Fibroblast of lung (primary cell): ENCODE data around the gene WHRN. TPM values are rescaled to one million over a fixed set of nuclear protein-coding genes. Genes with fewer than 3 reads are reported as not detected.

Experiments
- DNase-seq, 2 donors: peaks; one replicate each; pipeline versions ENCODE4 v3.0.0 to v3.0.0-alpha.2; 2010; ENCODE audit warnings: low read depth in 2 of 2
- H2AFZ ChIP-seq: 2 replicates; pipeline ENCODE4 v1.5.1; 2012; ENCODE audit warnings: low read length, control low read depth, inconsistent platforms
- H3K27ac ChIP-seq: 2 replicates; pipeline ENCODE4 v1.5.1; 2011; ENCODE audit warnings: low read length, control low read depth; ENCODE audit not compliant: insufficient read depth
- H3K27me3 ChIP-seq: 2 replicates; pipeline ENCODE4 v1.5.1; 2011; ENCODE audit warnings: mild to moderate bottlenecking, low read length; ENCODE audit not compliant: control insufficient read depth, insufficient read depth
- H3K36me3 ChIP-seq: 2 replicates; pipeline ENCODE4 v1.5.1; 2011; ENCODE audit warnings: low read length; ENCODE audit not compliant: control insufficient read depth, insufficient read depth
- H3K4me1 ChIP-seq: 2 replicates; pipeline ENCODE4 v1.5.1; 2011; ENCODE audit warnings: low read length; ENCODE audit not compliant: control insufficient read depth, insufficient read depth; ENCODE audit errors: extremely low read depth
- H3K4me2 ChIP-seq: 2 replicates; pipeline ENCODE4 v1.5.1; 2011; ENCODE audit warnings: low read length, control low read depth; ENCODE audit not compliant: insufficient read depth; ENCODE audit errors: extremely low read depth
- H3K4me3 ChIP-seq, 4 experiments: fragments of 200-600 bp in 1 of 4; sonication (generic) in 1 of 4; replicated peaks in 1 of 4; 2 replicates each; pipeline ENCODE4 v1.5.1; 2011 to 2016; ENCODE audit warnings: low read length in 4 of 4, low read depth in 3 of 4, mild to moderate bottlenecking in 3 of 4, control low read depth in 2 of 4, inconsistent platforms in 1 of 4, mixed read lengths in 1 of 4; ENCODE audit not compliant: insufficient read depth in 1 of 4; ENCODE audit errors: control extremely low read depth in 1 of 4
- H3K79me2 ChIP-seq: 2 replicates; pipeline ENCODE4 v1.5.1; 2012; ENCODE audit warnings: mild to moderate bottlenecking, low read length, inconsistent platforms; ENCODE audit not compliant: control insufficient read depth, insufficient read depth
- H3K9ac ChIP-seq: 2 replicates; pipeline ENCODE4 v1.5.1; 2011; ENCODE audit warnings: mild to moderate bottlenecking, low read length, control low read depth; ENCODE audit not compliant: insufficient read depth
- H3K9me3 ChIP-seq: 2 replicates; pipeline ENCODE4 v1.5.1; 2012; ENCODE audit warnings: low read depth, low read length; ENCODE audit not compliant: control insufficient read depth, insufficient read depth
- H4K20me1 ChIP-seq: 2 replicates; pipeline ENCODE4 v1.5.1; 2011; ENCODE audit warnings: low read length; ENCODE audit not compliant: control insufficient read depth, insufficient read depth; ENCODE audit errors: extremely low read depth
- EZH2 ChIP-seq: IDR thresholded peaks from 2 replicates; pipeline ENCODE4 v1.5.1; 2012; ENCODE audit warnings: low read length, control low read depth, mild to moderate bottlenecking; ENCODE audit errors: missing control alignments
- polyA plus RNA-seq, 2 donors: library from polyadenylated mRNA; depleted of rRNA in 1 of 2; stranded (reverse) in 1 of 2; unstranded in 1 of 2; fragments of >200 nt; gene quantifications; 2 replicates each; pipeline ENCODE4 v1.2.1, GENCODE V29; 2011 to 2012; ENCODE audit warnings: missing spikeins in 1 of 2
- total RNA-seq: library from RNA; depleted of rRNA; stranded (reverse); fragments of >200 nt; gene quantifications from 2 replicates; pipeline ENCODE4 v1.2.1, GENCODE V29; 2014
- TF ChIP-seq, protein P1 (sequence below), 2 donors: IDR thresholded peaks in 1 of 2; conservative IDR thresholded peaks in 1 of 2; 1 replicate in 1 of 2; 2 replicates in 1 of 2; pipeline ENCODE4 v1.5.1; 2011 to 2012; ENCODE audit warnings: low read length in 2 of 2, control low read depth in 1 of 2, inconsistent platforms in 1 of 2, low read depth in 1 of 2, mild to moderate bottlenecking in 1 of 2

The WHRN gene
- total and polyA plus RNA-seq, 2 donors (not counting 1 experiment from before 2014, with no cell fraction given), result 0.16 to 1.8 TPM

DNA sequence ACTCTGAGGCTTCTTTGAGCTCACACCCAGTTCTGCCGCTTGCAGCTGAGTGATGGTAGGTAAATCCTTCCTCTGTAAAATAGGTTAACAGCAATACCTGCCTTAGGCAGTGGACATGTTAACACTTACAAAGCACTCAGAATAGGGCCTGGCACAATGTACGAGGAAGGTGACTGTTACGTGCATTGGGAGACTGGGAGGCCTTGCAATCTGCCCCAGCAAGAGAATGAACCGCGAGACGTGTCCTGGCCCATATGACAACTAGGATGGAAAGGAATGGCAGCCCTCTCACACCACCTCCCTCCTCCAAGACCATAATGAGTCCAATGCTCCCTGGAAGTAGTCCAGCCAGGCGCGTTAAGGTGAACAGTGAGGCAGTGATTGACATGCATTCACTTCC lies 94.4 kb downstream of the WHRN start:
- H3K9me3 ChIP-seq, result no peaks in the 10 kb centered on the region
- no peaks in the 10 kb centered on the region for H3K4me1 ChIP-seq
- no peak for DNase-seq
- H3K79me2 ChIP-seq, result no peaks in the 10 kb centered on the region
- TF ChIP-seq, protein P1, sequence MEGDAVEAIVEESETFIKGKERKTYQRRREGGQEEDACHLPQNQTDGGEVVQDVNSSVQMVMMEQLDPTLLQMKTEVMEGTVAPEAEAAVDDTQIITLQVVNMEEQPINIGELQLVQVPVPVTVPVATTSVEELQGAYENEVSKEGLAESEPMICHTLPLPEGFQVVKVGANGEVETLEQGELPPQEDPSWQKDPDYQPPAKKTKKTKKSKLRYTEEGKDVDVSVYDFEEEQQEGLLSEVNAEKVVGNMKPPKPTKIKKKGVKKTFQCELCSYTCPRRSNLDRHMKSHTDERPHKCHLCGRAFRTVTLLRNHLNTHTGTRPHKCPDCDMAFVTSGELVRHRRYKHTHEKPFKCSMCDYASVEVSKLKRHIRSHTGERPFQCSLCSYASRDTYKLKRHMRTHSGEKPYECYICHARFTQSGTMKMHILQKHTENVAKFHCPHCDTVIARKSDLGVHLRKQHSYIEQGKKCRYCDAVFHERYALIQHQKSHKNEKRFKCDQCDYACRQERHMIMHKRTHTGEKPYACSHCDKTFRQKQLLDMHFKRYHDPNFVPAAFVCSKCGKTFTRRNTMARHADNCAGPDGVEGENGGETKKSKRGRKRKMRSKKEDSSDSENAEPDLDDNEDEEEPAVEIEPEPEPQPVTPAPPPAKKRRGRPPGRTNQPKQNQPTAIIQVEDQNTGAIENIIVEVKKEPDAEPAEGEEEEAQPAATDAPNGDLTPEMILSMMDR (conservative IDR thresholded peaks at IDR 0.05 in 1 of 2, IDR thresholded peaks at IDR 0.05 in 1 of 2; ENCODE audit: low read depth in 1 of 2, low read length in 2 of 2), result no peak
- no peak for TF ChIP-seq EZH2
- no peak overlapping the region for H3K9ac ChIP-seq
- no peaks in the 10 kb centered on the region for H3K36me3 ChIP-seq
- H3K27me3 ChIP-seq, result peaks cover 3% of the 10 kb centered on the region
- H4K20me1 ChIP-seq, result no peaks in the 10 kb centered on the region
- no peak overlapping the region for H3K4me2 ChIP-seq
- H3K27ac ChIP-seq, result no peak overlapping the region
- no peak overlapping the region for H2AFZ ChIP-seq
- no peak overlapping the region for H3K4me3 ChIP-seq

- no peak for DNase-seq
- H3K36me3 ChIP-seq, result no peaks in the 10 kb centered on the region
- TF ChIP-seq, protein P1 (conservative IDR thresholded peaks at IDR 0.05 in 1 of 2, IDR thresholded peaks at IDR 0.05 in 1 of 2; ENCODE audit: low read depth in 1 of 2, low read length in 2 of 2), result no peak
- TF ChIP-seq EZH2, result no peak
- H3K4me2 ChIP-seq, result no peak overlapping the region
- H3K79me2 ChIP-seq, result no peaks in the 10 kb centered on the region
- no peak overlapping the region for H2AFZ ChIP-seq
- H3K9ac ChIP-seq, result no peak overlapping the region
- no peaks in the 10 kb centered on the region for H4K20me1 ChIP-seq
- peaks cover 3% of the 10 kb centered on the region for H3K27me3 ChIP-seq
- no peaks in the 10 kb centered on the region for H3K4me1 ChIP-seq
- H3K27ac ChIP-seq, result no peak overlapping the region
- no peaks in the 10 kb centered on the region for H3K9me3 ChIP-seq
- no peak overlapping the region for H3K4me3 ChIP-seq
These were observed 95.4 kb downstream of the WHRN start for GRCh38 chr9:114409842-114410241.

DNA sequence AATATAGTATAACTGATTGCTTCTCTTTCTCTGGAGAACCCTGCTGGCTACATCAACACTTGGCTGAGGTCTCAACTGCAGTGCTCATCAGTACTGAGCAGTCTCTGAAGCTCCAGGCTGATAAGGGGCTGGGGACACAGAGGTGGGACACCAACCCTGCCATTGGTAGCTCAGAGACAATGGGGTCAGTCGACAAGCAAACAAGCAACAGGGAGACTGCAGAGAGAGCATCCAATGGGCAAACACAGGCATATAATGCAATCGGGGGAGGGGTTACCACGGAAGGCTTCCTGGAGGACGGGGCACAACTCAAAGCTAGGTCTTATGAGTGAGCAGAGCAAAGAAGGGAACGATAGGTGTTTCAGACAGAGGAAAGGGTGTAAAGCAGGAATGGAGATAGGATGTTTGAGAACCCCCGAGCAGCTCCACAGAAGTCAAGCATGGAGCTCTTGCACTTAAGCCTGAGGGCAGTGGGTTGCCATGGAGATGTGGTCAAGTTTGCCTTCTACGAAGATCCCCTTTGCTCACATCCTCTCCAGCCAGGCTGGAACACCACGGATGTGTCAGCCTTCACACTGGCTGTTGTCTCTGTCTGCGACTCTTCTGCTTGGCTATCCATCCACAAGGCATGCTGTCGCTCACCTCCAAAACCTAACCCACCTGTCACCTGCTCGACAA lies 96.0 kb downstream of the WHRN start:
- Histone ChIP-seq H3K27ac (no peak overlapping the region), H3K9me3 (no peaks in the 10 kb centered on the region), H2AFZ (no peak overlapping the region), H3K27me3 (peaks cover 3% of the 10 kb centered on the region), H3K4me1 (no peaks in the 10 kb centered on the region), H4K20me1 (no peaks in the 10 kb centered on the region), H3K4me2 (no peak overlapping the region), H3K36me3 (no peaks in the 10 kb centered on the region), H3K9ac (no peak overlapping the region), H3K79me2 (no peaks in the 10 kb centered on the region), H3K4me3 (no peak overlapping the region)
- no peak for TF ChIP-seq EZH2
- TF ChIP-seq, protein P1 (conservative IDR thresholded peaks at IDR 0.05 in 1 of 2, IDR thresholded peaks at IDR 0.05 in 1 of 2; ENCODE audit: low read depth in 1 of 2, low read length in 2 of 2), result no peak
- peak in 1 of 2 donors; percentile 48 for DNase-seq
